SJSA1 (cell line): ENCODE data around the gene IRF5. TPM values are rescaled to one million over a fixed set of nuclear protein-coding genes. Genes with fewer than 3 reads are reported as not detected.

ENCODE experiments used
- DNase-seq, 2 experiments: peaks; one replicate each; pipeline ENCODE4 v3.0.0-alpha.2; 2015 to 2020; ENCODE audit warnings: low spot score in 2 of 2, low read depth in 1 of 2
- H3K27ac ChIP-seq: fragments of 250-450 bp; sonication (Bioruptor Pico); 2 replicates; pipeline ENCODE4 v1.5.1; 2020; ENCODE audit warnings: mild to moderate bottlenecking, moderate library complexity
- H3K27me3 ChIP-seq: fragments of 250-450 bp; sonication (Bioruptor Pico); replicated peaks from 2 replicates; pipeline ENCODE4 v1.5.1; 2020; ENCODE audit warnings: mild to moderate bottlenecking, moderate library complexity
- H3K36me3 ChIP-seq: fragments of 250-450 bp; sonication (Bioruptor Pico); 2 replicates; pipeline ENCODE4 v1.5.1; 2020; ENCODE audit warnings: mild to moderate bottlenecking
- H3K4me1 ChIP-seq: fragments of 250-450 bp; sonication (Bioruptor Pico); replicated peaks from 2 replicates; pipeline ENCODE4 v1.6.1; 2021; ENCODE audit warnings: mild to moderate bottlenecking
- H3K4me3 ChIP-seq: fragments of 250-450 bp; sonication (Bioruptor Pico); 2 replicates; pipeline ENCODE4 v1.5.1; 2020; ENCODE audit warnings: mild to moderate bottlenecking
- H3K9me3 ChIP-seq: fragments of 250-450 bp; sonication (Bioruptor Pico); replicated peaks from 2 replicates; pipeline ENCODE4 v1.5.1; 2020; ENCODE audit warnings: mild to moderate bottlenecking
- total RNA-seq: library from RNA; depleted of rRNA; stranded (reverse); fragments of >200 nt; shearing (Covaris generic); gene quantifications from 2 replicates; pipeline ENCODE4 v1.2.3, GENCODE V29; 2014

The IRF5 gene
- total RNA-seq, 1 experiment from 2014 or later: 0.08 TPM

- DNase-seq: no peak
- H3K27me3 ChIP-seq: peaks cover 5% of the 10 kb centered on the region
Measured at GRCh38 chr7:128944487-128945236, 6.9 kb downstream of the IRF5 start.

GRCh38 chr7:128945668-128946366, 8.1 kb downstream of the IRF5 start:
- Histone ChIP-seq H3K27ac (no peak overlapping the region), H3K4me1 (no peaks in the 10 kb centered on the region), H3K36me3 (0 out of 2 replicates have a peak, but pooled peaks cover 1% of the 10 kb centered on the region), H3K27me3 (no peaks in the 10 kb centered on the region; the same call in 1 of the 2 replicates), H3K9me3 (no peaks in the 10 kb centered on the region), H3K4me3 (no peak overlapping the region)
- DNase-seq: no peak

More at GRCh38 chr7:128944487-128945236, 6.9 kb downstream of the IRF5 start:
- H3K36me3 ChIP-seq: no peaks in the 10 kb centered on the region
- no peaks in the 10 kb centered on the region for H3K4me1 ChIP-seq
- H3K27ac ChIP-seq: no peak overlapping the region
- no peaks in the 10 kb centered on the region for H3K9me3 ChIP-seq
- no peak overlapping the region for H3K4me3 ChIP-seq

- no peak for DNase-seq
Measured at GRCh38 chr7:128946936-128947830, 9.5 kb downstream of the IRF5 start.

GRCh38 chr7:128947854-128948253, 10.1 kb downstream of the IRF5 start:
- Histone ChIP-seq H3K4me3 (no peak overlapping the region), H3K27me3 (no peaks in the 10 kb centered on the region; the same call in 1 of the 2 replicates), H3K27ac (no peak overlapping the region), H3K36me3 (peaks cover 15% of the 10 kb centered on the region), H3K9me3 (no peaks in the 10 kb centered on the region), H3K4me1 (0 out of 2 replicates have a peak, but pooled peaks cover under 1% of the 10 kb centered on the region)
- DNase-seq: no peak

More at GRCh38 chr7:128946936-128947830, 9.5 kb downstream of the IRF5 start:
- Histone ChIP-seq H3K27ac (no peak overlapping the region), H3K4me1 (no peaks in the 10 kb centered on the region), H3K4me3 (no peak overlapping the region), H3K36me3 (peaks cover 8% of the 10 kb centered on the region; the same call in 1 of the 2 replicates), H3K9me3 (no peaks in the 10 kb centered on the region), H3K27me3 (no peaks in the 10 kb centered on the region; the same call in 1 of the 2 replicates)

GRCh38 chr7:128948312-128948973, 10.7 kb downstream of the IRF5 start:
- DNase-seq: no peak
- 0 out of 2 replicates have a peak, but pooled peaks cover 2% of the 10 kb centered on the region for H3K4me1 ChIP-seq
- H3K4me3 ChIP-seq: no peak overlapping the region
- peaks cover 21% of the 10 kb centered on the region for H3K36me3 ChIP-seq
- H3K9me3 ChIP-seq: no peaks in the 10 kb centered on the region; the same call in 1 of the 2 replicates
- no peak overlapping the region for H3K27ac ChIP-seq
- H3K27me3 ChIP-seq: no peaks in the 10 kb centered on the region; the same call in 1 of the 2 replicates

- no peak overlapping the region for H3K27ac ChIP-seq
- no peak for DNase-seq
Measured at GRCh38 chr7:128948976-128949760, 11.4 kb downstream of the IRF5 start.

GRCh38 chr7:128951296-128951695, 13.6 kb downstream of the IRF5 start:
- Histone ChIP-seq H3K4me1 (0 out of 2 replicates have a peak, but pooled peaks cover 2% of the 10 kb centered on the region), H3K27me3 (no peaks in the 10 kb centered on the region; the same call in 1 of the 2 replicates), H3K27ac (no peak overlapping the region)

More at GRCh38 chr7:128948976-128949760, 11.4 kb downstream of the IRF5 start:
- H3K36me3 ChIP-seq: peaks cover 28% of the 10 kb centered on the region
- no peaks in the 10 kb centered on the region; the same call in 1 of the 2 replicates for H3K27me3 ChIP-seq
- no peak overlapping the region for H3K4me3 ChIP-seq
- H3K4me1 ChIP-seq: 0 out of 2 replicates have a peak, but pooled peaks cover 2% of the 10 kb centered on the region
- no peaks in the 10 kb centered on the region; the same call in 1 of the 2 replicates for H3K9me3 ChIP-seq

GRCh38 chr7:128954150-128954549, 16.4 kb downstream of the IRF5 start:
- Histone ChIP-seq H3K36me3 (peaks cover 73% of the 10 kb centered on the region), H3K4me3 (no peak overlapping the region), H3K27ac (no peak overlapping the region), H3K4me1 (0 out of 2 replicates have a peak, but pooled peaks cover 2% of the 10 kb centered on the region), H3K27me3 (no peaks in the 10 kb centered on the region; the same call in 1 of the 2 replicates), H3K9me3 (no peaks in the 10 kb centered on the region; the same call in 1 of the 2 replicates)
- DNase-seq: no peak

More at GRCh38 chr7:128951296-128951695, 13.6 kb downstream of the IRF5 start:
- Histone ChIP-seq H3K4me3 (no peak overlapping the region), H3K9me3 (no peaks in the 10 kb centered on the region; the same call in 1 of the 2 replicates), H3K36me3 (peaks cover 46% of the 10 kb centered on the region)
- DNase-seq: no peak

GRCh38 chr7:128954830-128955802, 17.4 kb downstream of the IRF5 start:
- H3K36me3 ChIP-seq: peaks cover 82% of the 10 kb centered on the region
- H3K4me3 ChIP-seq: no peak overlapping the region
- no peaks in the 10 kb centered on the region; the same call in 1 of the 2 replicates for H3K27me3 ChIP-seq
- H3K4me1 ChIP-seq: 0 out of 2 replicates have a peak, but pooled peaks cover 2% of the 10 kb centered on the region
- no peak for DNase-seq
- H3K27ac ChIP-seq: no peak overlapping the region
- no peaks in the 10 kb centered on the region; the same call in 1 of the 2 replicates for H3K9me3 ChIP-seq

GRCh38 chr7:128955981-128956380, 18.3 kb downstream of the IRF5 start:
- H3K27me3 ChIP-seq: no peaks in the 10 kb centered on the region; the same call in 1 of the 2 replicates
- H3K4me3 ChIP-seq: no peak overlapping the region
- 0 out of 2 replicates have a peak, but pooled peaks cover 2% of the 10 kb centered on the region for H3K4me1 ChIP-seq
- H3K36me3 ChIP-seq: peaks cover 81% of the 10 kb centered on the region
- H3K9me3 ChIP-seq: no peaks in the 10 kb centered on the region; the same call in 1 of the 2 replicates
- DNase-seq: no peak
- no peak overlapping the region for H3K27ac ChIP-seq

- H3K27ac ChIP-seq: no peak overlapping the region
- H3K27me3 ChIP-seq: no peaks in the 10 kb centered on the region
- H3K9me3 ChIP-seq: no peaks in the 10 kb centered on the region
- H3K36me3 ChIP-seq: peaks cover 75% of the 10 kb centered on the region
- DNase-seq: no peak
- H3K4me3 ChIP-seq: no peak overlapping the region
- H3K4me1 ChIP-seq: no peaks in the 10 kb centered on the region
Measured at GRCh38 chr7:128959296-128959695, 21.6 kb downstream of the IRF5 start.
